Mucosa of rectum (tissue), 2 donors: Measurements from ENCODE around the gene TMEM98.

ENCODE experiments used
- H3K27ac ChIP-seq, 2 donors: one replicate each; pipeline ENCODE4 v1.7.0; 2013; ENCODE audit warnings: inconsistent platforms in 2 of 2, low read depth in 2 of 2, low read length in 2 of 2
- H3K27me3 ChIP-seq, 2 donors: one replicate each; pipeline ENCODE4 v1.7.0; 2013; ENCODE audit warnings: low read length in 2 of 2; ENCODE audit not compliant: control insufficient read depth in 2 of 2, insufficient read depth in 2 of 2
- H3K36me3 ChIP-seq, 2 donors: one replicate each; pipeline ENCODE4 v1.7.0; 2013; ENCODE audit warnings: low read length in 2 of 2; ENCODE audit not compliant: control insufficient read depth in 2 of 2, insufficient read depth in 2 of 2
- H3K4me1 ChIP-seq, 2 donors: one replicate each; pipeline ENCODE4 v1.7.0; 2013; ENCODE audit warnings: low read length in 2 of 2, mild to moderate bottlenecking in 1 of 2; ENCODE audit not compliant: control insufficient read depth in 2 of 2, insufficient read depth in 2 of 2
- H3K4me3 ChIP-seq, 2 donors: one replicate each; pipeline ENCODE4 v1.7.0; 2013; ENCODE audit warnings: low read length in 2 of 2
- H3K9ac ChIP-seq, 2 donors: one replicate each; pipeline ENCODE4 v1.7.0; 2013; ENCODE audit warnings: low read length in 2 of 2, low read depth in 1 of 2, mild to moderate bottlenecking in 1 of 2
- H3K9me3 ChIP-seq, 2 donors: one replicate each; pipeline ENCODE4 v1.7.0; 2013; ENCODE audit warnings: low read length in 2 of 2; ENCODE audit not compliant: control insufficient read depth in 2 of 2
- donor health status: healthy.
- donor health status: Normal muscosa, but diverticular disease.

Gene TMEM98

GRCh38 chr17:32899236-32900013, 28.5 kb upstream of the TMEM98 start:
- Histone ChIP-seq H3K27ac (no peak overlapping the region), H3K27me3 (no peaks in the 10 kb centered on the region), H3K4me1 (no peaks in the 10 kb centered on the region), H3K36me3 (no peaks in the 10 kb centered on the region), H3K9me3 (no peaks in the 10 kb centered on the region), H3K9ac (no peak overlapping the region), H3K4me3 (no peak overlapping the region)

GRCh38 chr17:32901743-32902142, 26.2 kb upstream of the TMEM98 start:
- Histone ChIP-seq H3K9ac (no peak overlapping the region), H3K36me3 (no peaks in the 10 kb centered on the region), H3K27ac (no peak overlapping the region), H3K9me3 (no peaks in the 10 kb centered on the region), H3K27me3 (no peaks in the 10 kb centered on the region), H3K4me3 (no peak overlapping the region), H3K4me1 (peaks cover 0 to 3% of the 10 kb centered on the region in 2 donors)

- no peaks in the 10 kb centered on the region for H3K36me3 ChIP-seq
- no peaks in the 10 kb centered on the region for H3K27me3 ChIP-seq
- no peak overlapping the region for H3K9ac ChIP-seq
- H3K4me3 ChIP-seq, result no peak overlapping the region
- H3K9me3 ChIP-seq, result no peaks in the 10 kb centered on the region
- H3K27ac ChIP-seq, result no peak overlapping the region
- H3K4me1 ChIP-seq, result peaks cover 0 to 3% of the 10 kb centered on the region in 2 donors
Observed at GRCh38 chr17:32903774-32904673, 23.9 kb upstream of the TMEM98 start.

GRCh38 chr17:32904891-32905290, 23.1 kb upstream of the TMEM98 start:
- Histone ChIP-seq H3K9me3 (no peaks in the 10 kb centered on the region), H3K27me3 (no peaks in the 10 kb centered on the region), H3K4me1 (peaks cover 2 to 7% of the 10 kb centered on the region in 2 donors), H3K9ac (no peak overlapping the region), H3K36me3 (no peaks in the 10 kb centered on the region), H3K4me3 (no peak overlapping the region), H3K27ac (peak overlapping the region in 1 of 2 donors; percentile 56)

- H3K36me3 ChIP-seq, result no peaks in the 10 kb centered on the region
- H3K9ac ChIP-seq, result no peak overlapping the region
- H3K27me3 ChIP-seq, result no peaks in the 10 kb centered on the region
- H3K4me3 ChIP-seq, result no peak overlapping the region
- H3K4me1 ChIP-seq, result peaks cover 17 to 30% of the 10 kb centered on the region in 2 donors
- H3K9me3 ChIP-seq, result no peaks in the 10 kb centered on the region
- H3K27ac ChIP-seq, result no peak overlapping the region
Observed at GRCh38 chr17:32907583-32907982, 20.4 kb upstream of the TMEM98 start.

- Histone ChIP-seq H3K27ac (peak overlapping the region; percentile 83 to 85), H3K27me3 (no peaks in the 10 kb centered on the region), H3K4me3 (no peak overlapping the region), H3K9ac (peak overlapping the region; percentile 3 to 55), H3K9me3 (no peaks in the 10 kb centered on the region), H3K36me3 (no peaks in the 10 kb centered on the region), H3K4me1 (peaks cover 23 to 38% of the 10 kb centered on the region in 2 donors)
Observed at GRCh38 chr17:32909787-32910369, 18.1 kb upstream of the TMEM98 start.

GRCh38 chr17:32910769-32911168, 17.2 kb upstream of the TMEM98 start:
- Histone ChIP-seq H3K27ac (peak overlapping the region; percentile 83 to 85), H3K36me3 (no peaks in the 10 kb centered on the region), H3K9me3 (no peaks in the 10 kb centered on the region), H3K4me3 (no peak overlapping the region), H3K27me3 (no peaks in the 10 kb centered on the region), H3K4me1 (peaks cover 26 to 39% of the 10 kb centered on the region in 2 donors), H3K9ac (peak overlapping the region in 1 of 2 donors; percentile 5)

GRCh38 chr17:32912218-32912897, 15.6 kb upstream of the TMEM98 start:
- peaks cover 26 to 39% of the 10 kb centered on the region in 2 donors for H3K4me1 ChIP-seq
- no peaks in the 10 kb centered on the region for H3K27me3 ChIP-seq
- no peaks in the 10 kb centered on the region for H3K9me3 ChIP-seq
- peak overlapping the region; percentile 40 to 55 for H3K4me3 ChIP-seq
- peak overlapping the region in 1 of 2 donors; percentile 54 for H3K9ac ChIP-seq
- H3K36me3 ChIP-seq, result no peaks in the 10 kb centered on the region
- H3K27ac ChIP-seq, result peak overlapping the region; percentile 83 to 85

GRCh38 chr17:32913593-32913992, 14.4 kb upstream of the TMEM98 start:
- Histone ChIP-seq H3K36me3 (no peaks in the 10 kb centered on the region), H3K27me3 (no peaks in the 10 kb centered on the region), H3K9me3 (no peaks in the 10 kb centered on the region)

More at GRCh38 chr17:32913593-32913992, 14.4 kb upstream of the TMEM98 start:
- Histone ChIP-seq H3K27ac (peak overlapping the region in 1 of 2 donors; percentile 85), H3K4me3 (no peak overlapping the region), H3K4me1 (peaks cover 26 to 39% of the 10 kb centered on the region in 2 donors), H3K9ac (no peak overlapping the region)
